GM18508 (cell line): ENCODE data around the gene MYCBPAP.

Experiments used
- ATAC-seq: cut with Tn5 transposase; IDR thresholded peaks from one replicate; pipeline ENCODE4 v1.9.1; 2021; ENCODE audit warnings: moderate number of reproducible peaks; ENCODE audit not compliant: insufficient read depth, unreplicated experiment

Gene MYCBPAP

DNA sequence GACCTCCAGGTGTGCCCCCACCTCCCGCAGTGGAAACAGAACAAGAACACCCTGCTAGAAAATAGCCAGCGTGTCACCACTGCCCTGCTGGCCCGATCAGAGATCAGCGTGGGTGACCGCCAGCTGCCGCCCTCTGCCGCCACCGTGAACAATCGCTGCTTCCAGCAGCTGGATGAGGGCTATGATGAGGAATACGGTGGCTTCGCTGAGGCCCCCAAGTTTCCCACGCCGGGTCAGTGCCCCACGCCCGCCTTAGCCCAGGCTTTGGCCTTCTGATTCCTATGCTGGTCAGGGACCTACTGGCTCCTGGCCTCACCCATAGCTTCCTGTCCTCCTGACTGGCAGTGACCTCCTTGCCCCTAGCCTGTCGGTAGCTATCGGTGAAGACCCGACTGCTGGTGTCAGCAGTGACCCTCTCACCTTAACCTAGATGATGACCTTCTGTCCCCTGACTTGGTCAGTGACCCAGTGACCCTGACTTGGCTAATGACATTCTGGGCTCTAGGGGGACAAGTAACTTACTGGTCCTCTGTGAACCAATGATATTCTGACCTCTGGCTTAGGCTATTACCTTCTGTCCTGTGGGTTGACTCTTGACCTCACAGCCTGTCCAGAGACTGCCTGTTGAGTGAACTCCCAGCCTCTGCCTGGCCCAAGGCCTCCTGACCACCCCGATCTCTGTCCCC, 41.2 kb downstream of the MYCBPAP start:
- no peak for ATAC-seq

DNA sequence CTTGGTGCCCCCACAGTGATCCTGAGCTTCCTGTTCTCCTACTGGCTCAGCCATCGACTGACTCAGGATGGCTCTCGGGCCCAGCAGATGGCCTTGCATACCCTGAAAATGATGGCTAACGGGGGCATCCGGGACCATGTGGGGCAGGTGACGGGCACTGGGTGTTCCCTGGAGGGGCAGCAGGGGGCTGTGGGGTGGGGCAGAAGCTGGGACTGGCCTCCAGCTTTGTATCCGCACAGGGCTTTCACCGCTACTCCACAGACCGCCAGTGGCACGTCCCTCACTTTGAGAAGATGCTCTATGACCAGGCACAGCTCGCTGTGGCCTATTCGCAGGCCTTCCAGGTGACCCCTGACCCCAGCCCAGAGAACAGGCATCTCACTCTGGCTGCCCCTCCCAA, 41.7 kb downstream of the MYCBPAP start:
- ATAC-seq: no peak

DNA sequence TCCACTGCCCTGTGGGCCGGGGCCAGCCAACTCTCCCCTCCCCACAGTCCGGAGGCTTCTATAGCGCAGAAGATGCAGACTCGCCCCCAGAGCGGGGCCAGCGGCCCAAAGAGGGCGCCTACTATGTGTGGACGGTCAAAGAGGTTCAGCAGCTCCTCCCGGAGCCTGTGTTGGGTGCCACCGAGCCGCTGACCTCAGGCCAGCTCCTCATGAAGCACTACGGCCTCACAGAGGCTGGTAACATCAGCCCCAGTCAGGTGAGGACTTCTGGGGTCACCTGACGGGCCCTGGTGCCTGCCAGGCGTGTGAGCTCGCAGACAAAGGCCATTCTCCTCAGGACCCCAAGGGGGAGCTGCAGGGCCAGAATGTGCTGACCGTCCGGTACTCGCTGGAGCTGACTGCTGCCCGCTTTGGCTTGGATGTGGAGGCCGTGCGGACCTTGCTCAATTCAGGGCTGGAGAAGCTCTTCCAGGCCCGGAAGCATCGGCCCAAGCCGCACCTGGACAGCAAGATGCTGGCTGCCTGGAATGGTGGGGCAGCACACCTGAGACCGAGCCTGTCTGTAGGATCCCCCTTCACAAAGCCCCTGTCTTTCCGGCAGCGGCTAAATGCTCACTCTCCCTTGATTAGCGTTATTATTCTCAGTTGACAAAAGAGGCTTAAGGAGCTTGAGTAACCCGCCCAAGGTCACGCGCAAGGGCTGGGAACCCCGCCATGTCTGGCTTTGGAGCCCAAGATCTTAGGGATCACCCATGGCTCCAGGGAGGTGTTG, 42.6 kb downstream of the MYCBPAP start:
- ATAC-seq: no peak

DNA sequence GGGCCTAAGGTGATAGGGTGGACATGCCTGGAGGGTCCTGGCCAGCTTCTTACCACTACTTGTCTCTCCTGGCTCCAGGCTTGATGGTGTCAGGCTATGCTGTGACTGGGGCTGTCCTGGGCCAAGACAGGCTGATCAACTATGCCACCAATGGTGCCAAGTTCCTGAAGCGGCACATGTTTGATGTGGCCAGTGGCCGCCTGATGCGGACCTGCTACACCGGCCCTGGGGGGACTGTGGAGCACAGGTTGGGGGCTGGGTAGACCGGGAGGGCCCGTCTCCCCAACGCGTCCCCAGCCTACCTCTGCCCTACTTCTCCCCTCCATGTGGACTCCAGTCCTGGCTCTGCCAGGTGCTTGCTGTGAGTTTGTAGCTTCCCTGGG, 43.2 kb downstream of the MYCBPAP start:
- no peak for ATAC-seq

DNA sequence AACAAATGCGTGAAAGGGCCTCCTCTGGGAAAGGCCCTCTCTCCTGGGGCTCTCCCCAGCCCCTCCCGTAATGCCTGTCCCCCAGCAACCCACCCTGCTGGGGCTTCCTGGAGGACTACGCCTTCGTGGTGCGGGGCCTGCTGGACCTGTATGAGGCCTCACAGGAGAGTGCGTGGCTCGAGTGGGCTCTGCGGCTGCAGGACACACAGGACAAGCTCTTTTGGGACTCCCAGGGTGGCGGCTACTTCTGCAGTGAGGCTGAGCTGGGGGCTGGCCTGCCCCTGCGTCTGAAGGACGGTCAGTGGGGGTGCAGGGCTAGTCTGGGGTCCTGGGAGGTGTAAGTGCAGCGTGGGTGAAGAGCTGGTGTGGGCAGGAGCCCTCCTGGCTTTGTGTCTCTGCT, 43.6 kb downstream of the MYCBPAP start:
- no peak for ATAC-seq

DNA sequence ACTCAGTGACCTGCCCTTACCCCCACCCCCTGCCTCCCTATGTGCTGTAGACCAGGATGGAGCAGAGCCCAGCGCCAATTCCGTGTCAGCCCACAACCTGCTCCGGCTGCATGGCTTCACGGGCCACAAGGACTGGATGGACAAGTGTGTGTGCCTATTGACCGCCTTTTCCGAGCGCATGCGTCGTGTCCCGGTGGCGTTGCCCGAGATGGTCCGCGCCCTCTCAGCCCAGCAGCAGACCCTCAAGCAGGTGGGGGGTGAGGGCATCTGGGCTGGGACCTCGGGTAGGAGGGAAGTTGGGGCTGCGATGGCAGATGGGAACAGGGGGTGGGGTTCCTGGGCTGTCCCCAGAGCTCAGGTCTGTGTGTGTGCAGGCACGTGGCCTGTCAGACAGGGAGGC, 46.0 kb downstream of the MYCBPAP start:
- ATAC-seq: no peak

DNA sequence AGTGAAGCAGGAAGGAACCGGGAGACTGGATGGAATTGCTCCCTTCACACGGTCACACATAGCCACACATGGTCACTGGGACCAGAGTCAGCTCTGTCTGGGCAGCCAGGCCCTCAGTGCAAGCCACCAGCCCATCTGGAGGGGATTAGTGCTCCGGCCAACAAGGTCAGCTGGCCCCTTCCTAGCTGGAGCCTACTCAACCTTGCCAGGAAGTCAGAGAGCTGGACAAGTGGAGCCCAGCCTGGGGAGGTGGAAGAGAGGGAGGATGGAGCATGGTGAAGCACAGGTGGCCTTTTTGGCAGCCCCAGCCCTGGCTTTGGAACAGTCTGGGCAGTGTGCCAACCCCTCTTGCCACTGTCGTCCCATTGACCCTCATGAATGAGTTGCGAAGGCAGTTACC, 48.6 kb downstream of the MYCBPAP start:
- ATAC-seq: no peak

DNA sequence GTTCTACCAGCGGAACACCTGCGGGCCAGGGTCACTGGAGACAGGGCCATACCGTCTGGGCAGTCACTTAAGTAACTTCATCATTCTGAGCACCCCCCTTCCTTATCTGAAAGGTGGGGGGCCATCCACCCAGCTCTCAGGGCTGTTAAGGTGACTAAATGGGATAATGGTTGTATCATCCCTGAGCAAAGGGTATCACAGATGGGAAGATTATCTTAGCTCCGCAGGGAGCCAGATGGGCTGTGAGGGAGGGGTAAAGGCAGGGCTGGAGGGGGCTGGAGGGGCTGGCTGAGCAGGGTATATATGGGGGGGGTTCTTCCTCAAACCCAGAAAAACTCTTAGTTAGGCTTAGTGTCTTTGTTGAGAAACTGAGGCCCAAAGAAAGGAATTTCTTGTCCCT, 49.4 kb downstream of the MYCBPAP start:
- no peak for ATAC-seq

DNA sequence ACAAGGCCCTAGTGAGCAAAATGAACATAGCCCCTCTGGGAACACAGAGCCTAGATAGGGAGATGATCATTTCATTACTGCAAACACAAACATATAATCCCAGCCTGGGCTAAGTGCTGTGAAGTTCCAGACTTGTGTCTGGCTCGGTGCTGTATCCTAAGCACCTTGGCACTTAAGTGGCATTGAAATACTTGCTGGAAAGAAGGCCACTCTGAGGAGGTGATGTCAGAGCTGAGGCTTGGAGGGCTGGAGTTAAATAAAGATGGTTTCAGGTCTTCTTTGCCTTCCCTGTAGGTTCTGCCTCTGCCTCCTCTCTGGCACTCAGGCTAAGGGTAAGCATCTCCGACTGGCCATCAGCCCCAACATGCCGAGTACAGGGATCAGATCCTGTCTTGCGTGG, 49.9 kb downstream of the MYCBPAP start:
- no peak for ATAC-seq

DNA sequence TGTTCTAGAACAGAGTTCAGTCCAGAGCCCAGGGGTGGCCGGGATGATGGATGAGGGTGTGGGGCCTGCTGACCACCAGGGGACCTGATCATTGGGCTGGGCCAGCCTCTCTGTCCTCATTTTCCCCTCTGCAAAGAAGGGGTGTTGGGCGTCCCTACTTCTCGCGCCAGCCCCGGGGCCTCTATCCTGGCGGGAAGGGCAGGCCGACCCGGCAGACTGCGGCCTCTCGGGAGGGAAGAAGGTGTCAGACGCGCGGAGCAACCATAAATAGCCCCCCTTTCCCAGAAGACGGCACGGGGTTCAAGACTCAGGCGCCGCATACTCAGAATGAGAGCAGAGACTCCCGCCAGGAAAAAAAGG, 50.3 kb downstream of the MYCBPAP start:
- no peak for ATAC-seq

DNA sequence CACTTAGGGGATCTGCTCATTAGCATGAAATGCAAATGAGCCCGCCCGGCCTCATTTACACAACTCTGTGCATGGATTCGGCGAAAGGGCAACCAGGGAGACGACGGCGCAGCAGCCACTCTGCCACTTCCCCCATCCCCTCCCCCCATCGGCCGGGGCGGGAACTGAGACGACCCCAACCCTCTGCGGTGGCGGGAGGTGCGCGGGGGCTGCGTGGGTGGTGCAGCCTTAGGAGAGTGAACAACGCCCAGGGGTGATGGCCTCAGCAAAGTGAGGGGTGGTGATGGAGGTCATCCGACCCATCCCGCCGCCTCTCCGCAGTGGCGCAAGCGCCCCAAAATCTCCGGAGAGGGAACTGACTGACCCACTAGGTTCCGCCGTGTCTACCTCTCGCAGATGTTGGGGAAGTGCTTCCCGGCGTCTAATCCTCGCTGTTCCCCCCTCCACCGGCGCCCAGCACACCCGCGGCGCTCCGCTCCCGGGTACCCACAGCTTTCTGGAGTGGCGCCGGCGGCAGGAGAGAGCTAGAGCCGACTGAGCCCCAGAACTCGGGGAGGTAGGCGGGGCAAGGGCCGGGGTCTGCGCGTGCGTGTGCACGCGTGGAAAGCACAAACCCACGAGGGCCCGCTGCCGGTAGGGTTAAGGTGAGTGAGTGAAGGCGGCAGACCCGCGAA, 50.8 kb downstream of the MYCBPAP start:
- ATAC-seq: no peak

DNA sequence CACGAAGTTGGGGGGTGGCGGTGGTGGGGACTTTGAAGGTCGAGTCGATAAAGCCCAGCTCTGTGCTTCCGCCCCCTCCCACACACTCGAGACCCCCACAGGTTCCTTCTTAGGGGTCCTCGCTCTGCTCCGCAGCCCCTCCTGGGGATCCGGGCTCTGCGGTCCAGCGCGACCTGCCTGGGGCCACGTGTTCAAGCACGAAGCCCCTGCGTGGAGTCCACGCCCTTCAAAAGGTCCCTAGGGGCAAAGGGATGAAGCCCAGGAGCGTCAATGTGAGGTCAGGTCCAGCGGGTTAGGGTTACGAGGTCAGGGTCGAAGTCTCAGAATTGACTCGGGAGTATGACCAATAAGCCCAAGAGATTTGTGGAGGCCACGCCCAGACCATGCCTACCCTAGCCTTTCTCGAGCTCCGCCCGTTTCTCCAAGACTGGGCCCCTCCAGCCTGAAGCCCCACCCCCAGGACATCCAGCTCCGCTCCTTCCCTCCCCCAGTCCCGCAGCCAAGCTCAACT, 51.5 kb downstream of the MYCBPAP start:
- no peak for ATAC-seq

DNA sequence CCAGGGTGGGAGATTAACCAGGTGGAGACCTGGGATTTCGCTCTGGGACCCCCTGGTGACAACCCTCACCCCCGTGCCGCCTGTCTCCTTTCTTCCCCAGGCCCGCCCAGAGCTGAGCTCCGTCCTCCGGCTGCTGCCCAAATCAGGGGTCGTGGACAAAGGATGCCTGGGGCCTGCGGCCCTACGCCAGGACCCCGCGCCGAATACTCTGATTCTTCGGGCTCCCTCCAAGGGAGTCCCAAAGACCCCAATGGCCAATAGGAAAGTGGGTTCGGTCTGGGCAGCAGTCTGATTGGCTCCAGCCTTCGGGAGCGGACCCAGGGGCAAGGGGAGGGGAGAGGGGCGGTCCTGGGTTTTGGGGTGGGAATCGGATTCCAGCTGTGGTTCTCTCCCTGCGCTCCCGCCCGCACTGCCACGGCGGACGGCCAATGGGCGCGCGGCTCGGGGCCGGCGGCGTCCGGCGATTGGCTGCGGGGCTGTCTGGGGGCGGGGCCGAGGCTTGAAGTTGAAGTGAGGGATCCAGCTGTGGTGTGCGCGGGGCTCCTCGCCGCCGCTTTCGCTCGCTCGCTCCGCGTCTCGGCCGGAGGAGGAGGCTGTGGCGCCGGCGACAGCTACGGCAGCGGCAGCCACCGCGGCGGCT, 52.1 kb downstream of the MYCBPAP start, which contains the start of gene CACNA1G:
CACNA1G (plus strand) TSS at position 531 of the 640 bp plus-strand sequence. CDS start 745 bp downstream, outside the sequence.
- ATAC-seq: no peak

DNA sequence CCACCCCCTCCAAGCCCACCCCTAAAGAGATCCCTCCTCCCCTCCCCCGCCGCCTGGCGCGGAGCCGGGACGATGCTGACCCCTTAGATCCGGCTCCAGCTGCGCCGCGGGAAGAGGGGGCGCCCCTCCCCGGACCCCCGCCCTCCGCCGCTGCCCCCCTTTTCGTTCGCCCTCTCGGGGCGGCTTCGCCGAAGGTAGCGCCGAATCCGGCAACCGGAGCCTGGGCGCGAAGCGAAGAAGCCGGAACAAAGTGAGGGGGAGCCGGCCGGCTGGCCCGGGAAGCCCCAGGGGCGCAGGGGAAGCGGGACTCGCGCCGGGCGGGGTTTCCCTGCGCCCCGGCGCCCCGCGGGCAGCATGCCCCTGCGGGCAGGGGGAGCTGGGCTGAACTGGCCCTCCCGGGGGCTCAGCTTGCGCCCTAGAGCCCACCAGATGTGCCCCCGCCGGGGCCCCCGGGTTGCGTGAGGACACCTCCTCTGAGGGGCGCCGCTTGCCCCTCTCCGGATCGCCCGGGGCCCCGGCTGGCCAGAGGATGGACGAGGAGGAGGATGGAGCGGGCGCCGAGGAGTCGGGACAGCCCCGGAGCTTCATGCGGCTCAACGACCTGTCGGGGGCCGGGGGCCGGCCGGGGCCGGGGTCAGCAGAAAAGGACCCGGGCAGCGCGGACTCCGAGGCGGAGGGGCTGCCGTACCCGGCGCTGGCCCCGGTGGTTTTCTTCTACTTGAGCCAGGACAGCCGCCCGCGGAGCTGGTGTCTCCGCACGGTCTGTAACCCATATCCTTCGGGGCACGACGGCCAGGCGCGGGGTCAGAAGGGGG, 52.9 kb downstream of the MYCBPAP start:
- ATAC-seq: no peak

DNA sequence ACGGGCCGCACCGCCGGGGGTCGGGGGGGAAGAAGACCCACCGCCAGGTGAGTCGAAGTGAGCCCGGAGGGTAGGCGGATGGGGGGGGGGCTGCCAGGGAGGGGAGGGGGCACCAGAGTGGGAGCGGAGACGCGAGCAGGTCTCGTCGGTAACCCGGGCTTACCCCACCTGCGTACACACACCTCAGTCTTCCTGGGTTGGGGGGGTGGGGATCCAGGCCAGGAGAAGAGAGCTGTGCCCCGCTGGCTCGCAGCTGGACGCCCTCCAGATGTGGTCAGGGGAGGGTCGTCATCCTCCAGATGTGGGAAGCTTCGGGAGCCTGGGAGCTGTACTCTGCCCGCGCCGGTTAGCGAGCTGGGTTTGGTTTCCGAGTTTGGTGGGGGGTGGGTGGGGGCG, 53.5 kb downstream of the MYCBPAP start:
- no peak for ATAC-seq

DNA sequence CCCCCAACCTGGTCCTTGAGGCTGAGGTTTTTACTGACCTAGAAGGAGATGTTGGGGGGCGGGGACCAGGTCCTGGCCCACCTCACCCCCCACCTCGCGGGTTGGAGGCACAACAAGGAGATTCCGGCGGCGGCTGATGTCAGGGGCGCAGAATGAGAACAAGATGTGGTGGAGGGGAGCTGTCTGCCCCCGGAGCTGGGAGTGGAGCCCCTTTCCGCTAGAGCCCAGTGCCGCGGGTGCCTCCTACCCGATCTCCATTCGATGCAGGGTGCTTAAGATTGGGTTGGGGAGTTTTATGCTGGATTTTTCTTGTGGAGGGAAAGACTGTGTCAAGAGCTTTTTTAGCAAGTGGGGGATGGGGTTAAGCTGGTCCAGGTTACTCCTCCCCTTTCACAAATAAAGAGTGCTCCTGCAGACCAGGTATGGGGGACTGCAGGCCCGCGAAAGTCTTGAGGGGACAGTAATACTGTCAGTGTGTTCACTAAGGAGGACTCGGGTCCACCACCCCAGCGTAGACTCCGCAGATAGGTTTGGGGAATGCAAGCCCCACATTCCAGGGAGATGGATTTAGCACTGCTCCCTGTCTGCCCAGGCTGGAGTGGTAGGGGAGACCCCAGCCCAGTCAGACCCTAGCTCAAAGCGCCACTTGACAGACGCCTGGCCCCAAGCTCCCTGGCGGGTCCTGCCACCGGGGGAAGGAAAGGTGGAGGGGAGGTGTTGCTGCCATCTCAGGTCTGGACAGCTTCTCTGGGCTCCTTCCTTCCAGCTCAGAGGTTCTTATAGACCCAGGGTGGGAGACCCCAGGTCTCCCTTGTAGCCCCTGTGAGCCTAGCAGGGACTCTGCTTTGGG, 54.2 kb downstream of the MYCBPAP start:
- no peak for ATAC-seq

DNA sequence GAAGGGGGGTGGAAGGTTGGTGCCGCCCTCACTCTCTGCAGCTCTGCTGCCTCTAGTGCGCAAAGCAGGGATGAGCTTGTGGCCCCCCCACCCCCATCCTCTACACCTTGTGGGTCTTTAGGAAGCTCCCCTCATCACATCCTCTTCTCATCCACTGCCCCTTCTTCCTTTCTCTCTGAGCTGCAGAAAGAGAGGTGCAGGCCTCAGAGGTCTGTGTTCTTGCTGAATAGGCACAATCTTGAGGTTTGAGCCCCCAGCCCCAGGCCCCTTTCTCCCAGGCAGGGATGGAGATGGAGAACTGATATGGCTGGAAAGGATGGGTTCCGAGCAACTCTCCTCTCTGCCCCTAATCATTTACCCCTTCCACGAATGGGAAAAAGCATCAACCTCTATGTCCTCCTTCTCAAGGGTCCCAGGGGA, 54.9 kb downstream of the MYCBPAP start:
- no peak for ATAC-seq

DNA sequence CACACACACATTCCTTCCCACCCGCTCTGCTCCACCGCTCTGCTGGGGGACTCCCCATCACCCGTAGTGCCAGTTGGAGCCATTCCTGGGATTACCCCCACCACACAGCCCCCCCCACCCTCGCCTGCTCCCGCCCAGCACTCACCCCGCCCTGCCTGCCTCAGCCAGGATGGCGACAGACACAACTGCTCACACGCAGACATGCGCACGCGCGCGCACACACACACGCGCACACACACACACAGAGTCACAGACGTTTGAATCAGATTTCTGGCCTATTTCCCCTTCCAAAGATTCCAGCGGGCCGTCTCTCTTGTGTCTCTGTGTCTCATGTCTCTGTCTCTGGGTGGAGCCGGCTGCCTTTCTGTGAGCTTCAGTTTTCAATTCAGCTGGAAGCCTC, 56.7 kb downstream of the MYCBPAP start:
- ATAC-seq: no peak
